Uterus (tissue), 2 donors: Measurements from ENCODE around the gene RHOA.

Source experiments
- POLR2A ChIP-seq, 2 donors: fragments of 450-650 bp; IDR thresholded peaks; one replicate each; pipeline ENCODE4 v1.6.1; 2016; ENCODE audit warnings: antibody characterized with exemption in 2 of 2, mild to moderate bottlenecking in 1 of 2, moderate library complexity in 1 of 2
- TF ChIP-seq, protein P1 (sequence below), 4 experiments: fragments of 200-600 bp in 2 of 4; fragments of 450-650 bp in 2 of 4; sonication (generic) in 2 of 4; IDR thresholded peaks; one replicate each; pipeline ENCODE4 v1.5.1; 2016 to 2019; ENCODE audit warnings: antibody characterized with exemption in 4 of 4, mild to moderate bottlenecking in 2 of 4, moderate library complexity in 1 of 4

DNA sequence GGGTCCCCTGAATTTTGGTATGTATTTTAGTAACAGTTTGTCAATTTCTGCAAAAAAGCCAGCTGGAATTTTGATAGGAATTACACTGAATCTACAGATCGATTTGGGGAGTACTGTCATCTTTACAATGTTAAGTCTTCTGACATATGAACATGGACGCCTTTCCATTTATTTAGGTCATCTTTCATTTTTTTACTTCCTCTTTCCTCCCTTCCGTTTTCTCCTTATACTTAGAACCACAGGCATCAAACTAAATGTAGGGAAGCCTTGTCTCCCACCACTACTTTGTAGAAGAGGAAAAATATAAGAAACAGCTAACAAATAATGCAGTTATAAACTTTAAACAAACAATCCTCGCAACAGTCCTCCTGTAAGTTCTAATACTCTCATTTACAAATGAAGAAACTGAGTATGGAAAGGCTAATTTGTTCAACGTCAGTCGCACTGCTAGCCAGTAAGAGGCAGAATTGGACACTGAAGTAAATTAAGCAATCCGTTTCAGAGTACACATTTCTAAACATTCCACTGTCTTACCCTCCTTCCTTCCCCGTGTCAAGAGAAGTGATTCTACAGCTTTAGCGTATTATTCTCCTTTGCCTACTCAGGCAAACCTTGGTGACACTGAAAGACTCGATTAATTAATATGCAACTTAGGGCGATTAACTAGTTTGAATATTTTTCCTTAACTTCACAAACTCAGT is 25.6 kb downstream of the RHOA start:
- TF ChIP-seq, protein P1, sequence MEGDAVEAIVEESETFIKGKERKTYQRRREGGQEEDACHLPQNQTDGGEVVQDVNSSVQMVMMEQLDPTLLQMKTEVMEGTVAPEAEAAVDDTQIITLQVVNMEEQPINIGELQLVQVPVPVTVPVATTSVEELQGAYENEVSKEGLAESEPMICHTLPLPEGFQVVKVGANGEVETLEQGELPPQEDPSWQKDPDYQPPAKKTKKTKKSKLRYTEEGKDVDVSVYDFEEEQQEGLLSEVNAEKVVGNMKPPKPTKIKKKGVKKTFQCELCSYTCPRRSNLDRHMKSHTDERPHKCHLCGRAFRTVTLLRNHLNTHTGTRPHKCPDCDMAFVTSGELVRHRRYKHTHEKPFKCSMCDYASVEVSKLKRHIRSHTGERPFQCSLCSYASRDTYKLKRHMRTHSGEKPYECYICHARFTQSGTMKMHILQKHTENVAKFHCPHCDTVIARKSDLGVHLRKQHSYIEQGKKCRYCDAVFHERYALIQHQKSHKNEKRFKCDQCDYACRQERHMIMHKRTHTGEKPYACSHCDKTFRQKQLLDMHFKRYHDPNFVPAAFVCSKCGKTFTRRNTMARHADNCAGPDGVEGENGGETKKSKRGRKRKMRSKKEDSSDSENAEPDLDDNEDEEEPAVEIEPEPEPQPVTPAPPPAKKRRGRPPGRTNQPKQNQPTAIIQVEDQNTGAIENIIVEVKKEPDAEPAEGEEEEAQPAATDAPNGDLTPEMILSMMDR (IDR thresholded peaks at IDR 0.05), result no peak
- no peak for TF ChIP-seq POLR2A (IDR thresholded peaks at IDR 0.05)
